Endothelial cell of umbilical vein (primary cell): Measurements from ENCODE around the gene FARP1. TPM values are rescaled to one million over a fixed set of nuclear protein-coding genes. Genes with fewer than 3 reads are reported as not detected.

ENCODE experiments used
- BruUV-seq: library from RNA; stranded (reverse); fragments of 400-500 nt; replicated peaks from 2 replicates; lab custom pipeline; 2021; lab: Mats Ljungman, UMichigan
- CTCF ChIA-PET: fragments of 300-600, 350-600 bp; sonication (Branson Sonifier 250); formaldehyde crosslinking; loops from one replicate; lab custom pipeline; 2021; ENCODE audit warnings: antibody characterized with exemption, inconsistent platforms; lab: Charles Lee
- POLR2A ChIA-PET: fragments of 300-600, 350-600 bp; sonication (Branson Sonifier 250); formaldehyde crosslinking; loops from one replicate; lab custom pipeline; 2021; ENCODE audit warnings: antibody characterized with exemption, inconsistent platforms; lab: Charles Lee
- DNase-seq: peaks from one replicate; pipeline ENCODE4 v3.0.0-alpha.2; 2011; ENCODE audit warnings: low read depth, low spot score
- FAIRE-seq: peaks from 2 replicates; lab custom pipeline; 2011; peaks lifted over from hg19 to GRCh38; lab: Jason Lieb, UNC
- H2AFZ ChIP-seq: 2 replicates; pipeline ENCODE4 v1.6.0; 2012; ENCODE audit warnings: low read depth, low read length, control low read depth, inconsistent platforms
- H3K27ac ChIP-seq: 2 replicates; pipeline ENCODE4 v1.5.1; 2011; ENCODE audit warnings: low read depth, mild to moderate bottlenecking, control low read depth, low read length, moderate library complexity; ENCODE audit not compliant: insufficient read depth
- H3K27me3 ChIP-seq, 2 experiments: 2 replicates each; pipeline versions ENCODE4 v1.6.0 to v1.6.1; 2011; ENCODE audit warnings: low read length in 2 of 2, mixed read lengths in 1 of 2; ENCODE audit not compliant: control insufficient read depth in 2 of 2, insufficient read depth in 2 of 2
- H3K36me3 ChIP-seq, 2 experiments: 2 replicates in 1 of 2; 3 replicates in 1 of 2; pipeline ENCODE4 v1.5.1; 2011; ENCODE audit warnings: low read length in 2 of 2, mild to moderate bottlenecking in 1 of 2, moderate library complexity in 1 of 2; ENCODE audit not compliant: control insufficient read depth in 2 of 2, insufficient read depth in 2 of 2; ENCODE audit errors: extremely low read depth in 1 of 2
- H3K4me1 ChIP-seq: 3 replicates; pipeline ENCODE4 v1.5.1; 2011; ENCODE audit warnings: mild to moderate bottlenecking, low read length; ENCODE audit not compliant: control insufficient read depth, insufficient read depth; ENCODE audit errors: extremely low read depth
- H3K4me2 ChIP-seq: 2 replicates; pipeline ENCODE4 v1.6.1; 2011; ENCODE audit warnings: low read length, control low read depth, mixed read lengths; ENCODE audit not compliant: insufficient read depth
- H3K4me3 ChIP-seq, 3 experiments: fragments of 200-600 bp in 1 of 3; sonication (generic), shearing (Covaris generic) in 1 of 3; replicated peaks in 1 of 3; 2 replicates each; pipeline ENCODE4 v1.5.1; 2011 to 2016; ENCODE audit warnings: control low read depth in 3 of 3, low read length in 3 of 3, mild to moderate bottlenecking in 2 of 3, inconsistent platforms in 1 of 3, low read depth in 1 of 3, moderate library complexity in 1 of 3; ENCODE audit not compliant: insufficient read depth in 1 of 3
- H3K79me2 ChIP-seq: 2 replicates; pipeline ENCODE4 v1.6.0; 2012; ENCODE audit warnings: low read length, inconsistent platforms; ENCODE audit not compliant: control insufficient read depth, insufficient read depth
- H3K9ac ChIP-seq: replicated peaks from 2 replicates; pipeline ENCODE3; 2011; ENCODE audit warnings: low read length, control low read depth; ENCODE audit not compliant: insufficient read depth; ENCODE audit errors: extremely low read depth
- H3K9me1 ChIP-seq: replicated peaks from 3 replicates; pipeline ENCODE4 v1.6.0; 2011; ENCODE audit warnings: mild to moderate bottlenecking, low read length; ENCODE audit not compliant: control insufficient read depth, insufficient read depth; ENCODE audit errors: extremely low read depth
- H3K9me3 ChIP-seq: replicated peaks from 2 replicates; pipeline ENCODE4 v1.5.1; 2012; ENCODE audit warnings: low read length, inconsistent platforms; ENCODE audit not compliant: control insufficient read depth, insufficient read depth
- H4K20me1 ChIP-seq: replicated peaks from 2 replicates; pipeline ENCODE3; 2011; ENCODE audit warnings: mild to moderate bottlenecking, low read length; ENCODE audit not compliant: control insufficient read depth, insufficient read depth; ENCODE audit errors: extremely low read depth
- CTCF ChIP-seq, 2 donors: IDR thresholded peaks; 1 replicate in 1 of 2; 2 replicates in 1 of 2; pipeline ENCODE4 v1.5.1; 2011; ENCODE audit warnings: low read length in 2 of 2, mild to moderate bottlenecking in 2 of 2, moderate library complexity in 2 of 2, control low read depth in 1 of 2, inconsistent platforms in 1 of 2, low read depth in 1 of 2; ENCODE audit not compliant: insufficient read depth in 1 of 2; ENCODE audit errors: extremely low read depth in 1 of 2
- EZH2 ChIP-seq: IDR thresholded peaks from 2 replicates; pipeline ENCODE4 v1.6.1; 2012; ENCODE audit warnings: borderline replicate concordance, low read depth, mild to moderate bottlenecking, moderate library complexity, low read length, inconsistent platforms; ENCODE audit not compliant: severe bottlenecking
- FOS ChIP-seq: IDR thresholded peaks from 2 replicates; pipeline ENCODE4 v1.6.1; 2011; ENCODE audit warnings: mild to moderate bottlenecking, low read length, moderate library complexity, borderline replicate concordance; ENCODE audit not compliant: insufficient read depth
- GATA2 ChIP-seq: IDR thresholded peaks from 2 replicates; pipeline ENCODE4 v1.7.0; 2011; ENCODE audit warnings: low read depth, mild to moderate bottlenecking, moderate library complexity, mixed read lengths, low read length; ENCODE audit not compliant: insufficient read length, insufficient read depth
- JUN ChIP-seq: IDR thresholded peaks from 2 replicates; pipeline ENCODE4 v1.6.1; 2011; ENCODE audit warnings: borderline replicate concordance, low read depth; ENCODE audit not compliant: insufficient read length, insufficient read depth
- MAX ChIP-seq: IDR thresholded peaks from 2 replicates; pipeline ENCODE4 v1.6.1; 2011; ENCODE audit not compliant: insufficient read depth, insufficient read length
- MYC ChIP-seq: IDR thresholded peaks from one replicate; pipeline ENCODE4 v1.6.1; 2011; ENCODE audit warnings: mild to moderate bottlenecking, low read depth, low read length
- POLR2A ChIP-seq: IDR thresholded peaks from 2 replicates; pipeline ENCODE4 v1.6.1; 2012; ENCODE audit warnings: low read depth, mild to moderate bottlenecking, control low read depth, low read length
- POLR2AphosphoS5 ChIP-seq: IDR thresholded peaks from 2 replicates; pipeline ENCODE4 v1.6.1; 2012; ENCODE audit warnings: low read depth, mild to moderate bottlenecking, control low read depth, low read length, moderate library complexity; ENCODE audit not compliant: insufficient read depth
- dilution Hi-C: fragments of 300-500 bp; cut with MboI; formaldehyde crosslinking; loops from one replicate; pipeline ENCODE4 v1.15.0; 2019; ENCODE audit warnings: low sequenced_read_pairs; ENCODE audit not compliant: extremely low pct_ligation_motif_present
- intact Hi-C: fragments of 100-400 bp; cut with micrococcal nuclease; formaldehyde crosslinking; loops from one replicate; pipeline ENCODE4 v1.10.0; 2022
- polyA plus RNA-seq, 4 experiments: library from polyadenylated mRNA; depleted of rRNA in 3 of 4; stranded (reverse) in 3 of 4; unstranded in 1 of 4; fragments of >200 nt; gene quantifications; 2 replicates each; pipeline versions ENCODE4 v1.2.1 to v1.2.3, GENCODE V29; 2011 to 2012; ENCODE audit warnings: missing spikeins in 1 of 4
- total RNA-seq: library from RNA; stranded (reverse); gene quantifications from 2 replicates; pipeline ENCODE4 v1.2.3, GENCODE V29; 2021

Gene FARP1
- total and polyA plus RNA-seq, 2 donors (not counting 3 experiments of a cell fraction or from before 2014, with no cell fraction given), result 19.0 to 77.7 TPM

- H3K79me2 ChIP-seq, result no peaks in the 10 kb centered on the region
- H3K36me3 ChIP-seq, result peaks cover 8 to 33% of the 10 kb centered on the region in 2 experiments
- dilution Hi-C loops (no loop called here), intact Hi-C loops (no loop called here)
- DNase-seq (no peak), FAIRE-seq (no peak)
- H2AFZ ChIP-seq, result no peak overlapping the region
- no peak overlapping the region for H3K4me3 ChIP-seq
- H4K20me1 ChIP-seq, result no peaks in the 10 kb centered on the region
- CTCF ChIA-PET, result no interaction called here
- H3K27me3 ChIP-seq, result no peaks in the 10 kb centered on the region
- BruUV-seq, result no TSS peak
- no peaks in the 10 kb centered on the region for H3K4me1 ChIP-seq
- POLR2A ChIA-PET, result no interaction called here
- no peaks in the 10 kb centered on the region for H3K9me3 ChIP-seq
- H3K27ac ChIP-seq, result no peak overlapping the region
- no peak overlapping the region for H3K9ac ChIP-seq
- H3K4me2 ChIP-seq, result no peak overlapping the region
- no peaks in the 10 kb centered on the region for H3K9me1 ChIP-seq
- no peak for TF ChIP-seq JUN
- no peak for TF ChIP-seq EZH2
- TF ChIP-seq CTCF (IDR thresholded peaks at IDR 0.05; ENCODE audit: extremely low read depth in 1 of 2, insufficient read depth in 1 of 2, low read depth in 1 of 2, low read length in 2 of 2), result no peak
- no peak for TF ChIP-seq POLR2AphosphoS5
- TF ChIP-seq POLR2A, result no peak
- TF ChIP-seq GATA2, result no peak
- TF ChIP-seq MAX, result no peak
- no peak for TF ChIP-seq MYC
- no peak for TF ChIP-seq FOS
Measured at GRCh38 chr13:98452851-98453843, 310.3 kb downstream of the FARP1 start.
